HEK293 (cell line): ENCODE results near the gene GBGT1.

ENCODE experiments used
- CTCF ChIA-PET: fragments of 350-600 bp; formaldehyde crosslinking; extraction: SDS; loops from one replicate; lab custom pipeline; 2021; ENCODE audit warnings: antibody characterized with exemption; lab: Yijun Ruan, JAX
- POLR2A ChIA-PET: fragments of 300-600 bp; formaldehyde crosslinking; extraction: SDS; loops from one replicate; lab custom pipeline; 2020; ENCODE audit warnings: antibody characterized with exemption, inconsistent platforms; lab: Yijun Ruan, JAX
- H3K27ac ChIP-seq: fragments of 200-500 bp; sonication (Bioruptor generic); 2 replicates; pipeline ENCODE4 v1.5.1; 2014; ENCODE audit warnings: low read depth, low read length, control low read depth, inconsistent platforms; ENCODE audit errors: extremely low read depth
- H3K36me3 ChIP-seq, 2 experiments: fragments of 200-500 bp in 1 of 2; sonication (Bioruptor generic) in 1 of 2; 1 replicate in 1 of 2; 2 replicates in 1 of 2; pipeline ENCODE4 v1.5.1; 2014 to 2017; ENCODE audit warnings: inconsistent platforms in 2 of 2, low read length in 2 of 2; ENCODE audit not compliant: control insufficient read depth in 2 of 2, insufficient read depth in 1 of 2
- H3K4me1 ChIP-seq: fragments of 200-500 bp; sonication (Bioruptor generic); 2 replicates; pipeline ENCODE4 v1.5.1; 2014; ENCODE audit warnings: mild to moderate bottlenecking, low read length, inconsistent platforms; ENCODE audit not compliant: control insufficient read depth, insufficient read depth
- H3K4me3 ChIP-seq: 2 replicates; pipeline ENCODE4 v1.5.1; 2011; ENCODE audit warnings: low read depth, mild to moderate bottlenecking, control low read depth, low read length, moderate library complexity
- H3K9me3 ChIP-seq: fragments of 200-500 bp; sonication (Bioruptor generic); 2 replicates; pipeline ENCODE4 v1.5.1; 2014; ENCODE audit warnings: low read depth, low read length, inconsistent platforms; ENCODE audit not compliant: control insufficient read depth, insufficient read depth
- GLI4 ChIP-seq: fragments of 450-650 bp; formaldehyde crosslinking; IDR thresholded peaks from 2 replicates; pipeline ENCODE4 v1.5.1; 2016; ENCODE audit warnings: missing biosample characterization, missing genetic modification characterization
- PRDM1 ChIP-seq: fragments of 450-650 bp; formaldehyde crosslinking; IDR thresholded peaks from 2 replicates; pipeline ENCODE4; 2016; ENCODE audit warnings: missing biosample characterization, missing genetic modification characterization
- SETDB1 ChIP-seq: IDR thresholded peaks from one replicate; pipeline ENCODE4 v1.6.1; 2017; ENCODE audit warnings: mild to moderate bottlenecking, low read length, moderate library complexity, mixed read lengths; ENCODE audit not compliant: insufficient read length
- ZNF157 ChIP-seq: fragments of 450-650 bp; formaldehyde crosslinking; IDR thresholded peaks from 2 replicates; pipeline ENCODE4 v1.5.1; 2016; ENCODE audit warnings: missing biosample characterization, missing genetic modification characterization
- ZNF248 ChIP-seq: fragments of 450-650 bp; formaldehyde crosslinking; IDR thresholded peaks from 2 replicates; pipeline ENCODE4 v1.5.1; 2017; ENCODE audit warnings: missing biosample characterization, missing genetic modification characterization
- ZNF449 ChIP-seq: fragments of 450-650 bp; formaldehyde crosslinking; IDR thresholded peaks from 2 replicates; pipeline ENCODE4 v1.5.1; 2017; ENCODE audit warnings: missing biosample characterization, mild to moderate bottlenecking, missing genetic modification characterization, moderate library complexity
- ZNF600 ChIP-seq: fragments of 450-650 bp; formaldehyde crosslinking; IDR thresholded peaks from 2 replicates; pipeline ENCODE4 v1.5.1; 2016; ENCODE audit warnings: missing biosample characterization, missing genetic modification characterization
- ZNF677 ChIP-seq: fragments of 450-650 bp; IDR thresholded peaks from 2 replicates; pipeline ENCODE4 v1.5.0; 2018; ENCODE audit warnings: missing biosample characterization, mild to moderate bottlenecking, missing genetic modification characterization, moderate library complexity
- ZSCAN23 ChIP-seq: fragments of 450-650 bp; formaldehyde crosslinking; IDR thresholded peaks from 2 replicates; pipeline ENCODE4 v1.5.1; 2016; ENCODE audit warnings: missing biosample characterization, missing genetic modification characterization
- TF ChIP-seq, protein P1 (sequence below): fragments of 450-650 bp; formaldehyde crosslinking; IDR thresholded peaks from 2 replicates; pipeline ENCODE4 v1.5.0; 2017; ENCODE audit warnings: missing biosample characterization, missing genetic modification characterization, borderline replicate concordance
- TF ChIP-seq, protein P2 (sequence below): fragments of 450-650 bp; formaldehyde crosslinking; IDR thresholded peaks from 2 replicates; pipeline ENCODE4 v1.5.1; 2016; ENCODE audit warnings: missing biosample characterization, missing genetic modification characterization
- TF ChIP-seq, protein P3 (sequence below): fragments of 450-650 bp; formaldehyde crosslinking; IDR thresholded peaks from 2 replicates; pipeline ENCODE4 v1.5.1; 2016; ENCODE audit warnings: missing biosample characterization, missing genetic modification characterization
- TF ChIP-seq, protein P4 (sequence below): fragments of 450-650 bp; formaldehyde crosslinking; conservative IDR thresholded peaks from 2 replicates; pipeline ENCODE4 v1.5.1; 2016; ENCODE audit warnings: low read depth, missing biosample characterization, missing genetic modification characterization
- TF ChIP-seq, protein P5 (sequence below): fragments of 450-650 bp; formaldehyde crosslinking; IDR thresholded peaks from 2 replicates; pipeline ENCODE4 v1.5.1; 2017; ENCODE audit warnings: missing biosample characterization, missing genetic modification characterization
- TF ChIP-seq, protein P6 (sequence below): fragments of 450-650 bp; formaldehyde crosslinking; IDR thresholded peaks from 2 replicates; pipeline ENCODE4 v1.5.1; 2017; ENCODE audit warnings: missing biosample characterization, missing genetic modification characterization

The GBGT1 gene

DNA sequence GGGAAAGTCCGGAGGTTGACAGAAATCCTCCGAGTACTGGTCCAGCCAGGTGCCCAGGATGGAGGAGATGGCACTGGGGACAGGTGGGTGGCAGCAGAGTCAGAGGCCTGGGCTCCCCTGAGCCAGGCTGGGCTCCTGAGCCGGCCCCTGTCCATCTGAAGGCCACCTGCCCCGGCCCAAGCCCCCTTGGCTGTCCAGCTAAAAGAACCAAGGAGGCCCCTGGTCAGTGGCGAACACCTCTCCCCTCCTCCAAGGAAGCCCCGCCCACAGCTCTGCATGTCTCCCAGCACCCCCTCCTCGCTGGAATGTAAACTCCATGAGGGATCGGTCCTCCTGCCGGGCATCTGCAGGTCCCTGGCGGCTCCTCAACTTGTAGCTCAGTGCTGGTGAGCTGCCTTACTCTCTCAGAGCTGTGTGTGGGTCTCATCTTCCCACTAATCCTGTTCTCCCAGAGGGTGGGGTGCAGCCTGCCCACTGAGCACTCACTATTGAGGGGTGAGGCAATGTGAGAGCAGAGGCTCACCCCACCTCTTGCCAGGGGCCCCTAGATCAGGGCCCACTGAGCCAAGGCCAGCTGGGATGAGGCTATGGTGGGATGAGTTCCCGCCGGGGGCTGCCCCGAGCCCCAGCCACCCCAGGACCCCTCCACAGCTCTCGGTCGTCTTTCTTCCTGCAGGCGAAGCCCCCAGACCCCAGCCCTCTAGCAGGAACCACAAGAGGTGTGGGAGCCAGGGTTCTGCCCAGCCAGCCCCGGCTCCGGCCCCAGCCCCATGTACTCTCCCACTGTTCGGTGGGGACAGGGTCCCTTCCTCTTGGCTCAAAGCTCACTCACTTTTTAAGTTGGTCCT, 54.7 kb downstream of the GBGT1 start (continued):
- TF ChIP-seq, protein P1, sequence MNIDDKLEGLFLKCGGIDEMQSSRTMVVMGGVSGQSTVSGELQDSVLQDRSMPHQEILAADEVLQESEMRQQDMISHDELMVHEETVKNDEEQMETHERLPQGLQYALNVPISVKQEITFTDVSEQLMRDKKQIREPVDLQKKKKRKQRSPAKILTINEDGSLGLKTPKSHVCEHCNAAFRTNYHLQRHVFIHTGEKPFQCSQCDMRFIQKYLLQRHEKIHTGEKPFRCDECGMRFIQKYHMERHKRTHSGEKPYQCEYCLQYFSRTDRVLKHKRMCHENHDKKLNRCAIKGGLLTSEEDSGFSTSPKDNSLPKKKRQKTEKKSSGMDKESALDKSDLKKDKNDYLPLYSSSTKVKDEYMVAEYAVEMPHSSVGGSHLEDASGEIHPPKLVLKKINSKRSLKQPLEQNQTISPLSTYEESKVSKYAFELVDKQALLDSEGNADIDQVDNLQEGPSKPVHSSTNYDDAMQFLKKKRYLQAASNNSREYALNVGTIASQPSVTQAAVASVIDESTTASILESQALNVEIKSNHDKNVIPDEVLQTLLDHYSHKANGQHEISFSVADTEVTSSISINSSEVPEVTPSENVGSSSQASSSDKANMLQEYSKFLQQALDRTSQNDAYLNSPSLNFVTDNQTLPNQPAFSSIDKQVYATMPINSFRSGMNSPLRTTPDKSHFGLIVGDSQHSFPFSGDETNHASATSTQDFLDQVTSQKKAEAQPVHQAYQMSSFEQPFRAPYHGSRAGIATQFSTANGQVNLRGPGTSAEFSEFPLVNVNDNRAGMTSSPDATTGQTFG: no peak
- TF ChIP-seq PRDM1 (tag by site-specific recombination): no peak
- TF ChIP-seq, protein P2, sequence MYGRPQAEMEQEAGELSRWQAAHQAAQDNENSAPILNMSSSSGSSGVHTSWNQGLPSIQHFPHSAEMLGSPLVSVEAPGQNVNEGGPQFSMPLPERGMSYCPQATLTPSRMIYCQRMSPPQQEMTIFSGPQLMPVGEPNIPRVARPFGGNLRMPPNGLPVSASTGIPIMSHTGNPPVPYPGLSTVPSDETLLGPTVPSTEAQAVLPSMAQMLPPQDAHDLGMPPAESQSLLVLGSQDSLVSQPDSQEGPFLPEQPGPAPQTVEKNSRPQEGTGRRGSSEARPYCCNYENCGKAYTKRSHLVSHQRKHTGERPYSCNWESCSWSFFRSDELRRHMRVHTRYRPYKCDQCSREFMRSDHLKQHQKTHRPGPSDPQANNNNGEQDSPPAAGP (tag by site-specific recombination): no peak

DNA sequence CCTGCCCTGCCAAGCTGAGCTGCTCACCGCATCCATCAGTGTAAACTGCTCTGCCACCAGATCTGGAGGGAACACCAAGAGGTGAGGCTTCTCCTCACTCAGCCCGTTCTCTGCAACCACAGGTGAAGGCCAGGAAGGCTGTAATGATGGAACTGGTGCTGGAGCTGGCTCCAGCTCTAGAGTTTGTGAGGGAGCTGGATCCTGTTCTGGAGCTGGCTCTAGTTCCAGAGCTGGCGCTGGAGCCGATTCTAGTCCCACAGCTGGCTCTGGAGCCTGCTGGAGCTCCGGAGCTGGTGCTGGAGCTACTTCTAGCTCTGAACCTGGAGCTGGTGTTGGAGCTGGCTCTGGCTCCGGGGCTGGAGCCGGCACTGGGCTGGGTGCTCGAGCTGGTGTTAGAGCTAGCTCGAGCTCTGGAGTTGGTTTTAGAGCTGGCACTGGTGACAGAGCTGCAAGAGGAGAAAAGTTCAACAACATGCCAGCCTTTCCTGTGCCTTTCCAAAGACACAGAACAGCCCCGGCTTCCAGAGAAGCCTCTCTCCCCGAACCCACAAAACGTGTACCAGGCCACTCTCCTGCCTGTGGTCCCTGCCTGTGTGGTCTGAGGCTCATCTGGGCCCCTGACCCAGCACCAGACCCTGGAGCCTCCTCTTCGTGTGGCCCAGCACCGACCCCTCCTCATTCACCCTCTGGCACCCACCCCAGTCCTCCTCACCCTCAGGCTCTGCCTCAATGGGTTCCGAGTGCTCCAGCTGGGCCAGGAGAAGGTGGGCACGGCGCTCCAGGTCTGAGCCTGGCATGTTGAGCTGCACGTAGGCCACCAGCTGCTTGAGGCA, 55.5 kb downstream of the GBGT1 start:
- no peaks in the 10 kb centered on the region for H3K4me1 ChIP-seq
- CTCF ChIA-PET: interaction anchor here (0.6 to 22.4 kb wide), 3 partner anchors 26 to 210 kb away, joined by 3 to 342 read pairs (median 6); no protein-coding TSS in a partner anchor
- TF ChIP-seq ZNF449 (tag by site-specific recombination): no peak
- no peak for TF ChIP-seq GLI4 (tag by site-specific recombination)
- TF ChIP-seq, protein P3, sequence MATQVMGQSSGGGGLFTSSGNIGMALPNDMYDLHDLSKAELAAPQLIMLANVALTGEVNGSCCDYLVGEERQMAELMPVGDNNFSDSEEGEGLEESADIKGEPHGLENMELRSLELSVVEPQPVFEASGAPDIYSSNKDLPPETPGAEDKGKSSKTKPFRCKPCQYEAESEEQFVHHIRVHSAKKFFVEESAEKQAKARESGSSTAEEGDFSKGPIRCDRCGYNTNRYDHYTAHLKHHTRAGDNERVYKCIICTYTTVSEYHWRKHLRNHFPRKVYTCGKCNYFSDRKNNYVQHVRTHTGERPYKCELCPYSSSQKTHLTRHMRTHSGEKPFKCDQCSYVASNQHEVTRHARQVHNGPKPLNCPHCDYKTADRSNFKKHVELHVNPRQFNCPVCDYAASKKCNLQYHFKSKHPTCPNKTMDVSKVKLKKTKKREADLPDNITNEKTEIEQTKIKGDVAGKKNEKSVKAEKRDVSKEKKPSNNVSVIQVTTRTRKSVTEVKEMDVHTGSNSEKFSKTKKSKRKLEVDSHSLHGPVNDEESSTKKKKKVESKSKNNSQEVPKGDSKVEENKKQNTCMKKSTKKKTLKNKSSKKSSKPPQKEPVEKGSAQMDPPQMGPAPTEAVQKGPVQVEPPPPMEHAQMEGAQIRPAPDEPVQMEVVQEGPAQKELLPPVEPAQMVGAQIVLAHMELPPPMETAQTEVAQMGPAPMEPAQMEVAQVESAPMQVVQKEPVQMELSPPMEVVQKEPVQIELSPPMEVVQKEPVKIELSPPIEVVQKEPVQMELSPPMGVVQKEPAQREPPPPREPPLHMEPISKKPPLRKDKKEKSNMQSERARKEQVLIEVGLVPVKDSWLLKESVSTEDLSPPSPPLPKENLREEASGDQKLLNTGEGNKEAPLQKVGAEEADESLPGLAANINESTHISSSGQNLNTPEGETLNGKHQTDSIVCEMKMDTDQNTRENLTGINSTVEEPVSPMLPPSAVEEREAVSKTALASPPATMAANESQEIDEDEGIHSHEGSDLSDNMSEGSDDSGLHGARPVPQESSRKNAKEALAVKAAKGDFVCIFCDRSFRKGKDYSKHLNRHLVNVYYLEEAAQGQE: no peak
- no peak for TF ChIP-seq SETDB1
- no peak for TF ChIP-seq ZNF157 (tag by site-specific recombination)
- TF ChIP-seq, protein P4, sequence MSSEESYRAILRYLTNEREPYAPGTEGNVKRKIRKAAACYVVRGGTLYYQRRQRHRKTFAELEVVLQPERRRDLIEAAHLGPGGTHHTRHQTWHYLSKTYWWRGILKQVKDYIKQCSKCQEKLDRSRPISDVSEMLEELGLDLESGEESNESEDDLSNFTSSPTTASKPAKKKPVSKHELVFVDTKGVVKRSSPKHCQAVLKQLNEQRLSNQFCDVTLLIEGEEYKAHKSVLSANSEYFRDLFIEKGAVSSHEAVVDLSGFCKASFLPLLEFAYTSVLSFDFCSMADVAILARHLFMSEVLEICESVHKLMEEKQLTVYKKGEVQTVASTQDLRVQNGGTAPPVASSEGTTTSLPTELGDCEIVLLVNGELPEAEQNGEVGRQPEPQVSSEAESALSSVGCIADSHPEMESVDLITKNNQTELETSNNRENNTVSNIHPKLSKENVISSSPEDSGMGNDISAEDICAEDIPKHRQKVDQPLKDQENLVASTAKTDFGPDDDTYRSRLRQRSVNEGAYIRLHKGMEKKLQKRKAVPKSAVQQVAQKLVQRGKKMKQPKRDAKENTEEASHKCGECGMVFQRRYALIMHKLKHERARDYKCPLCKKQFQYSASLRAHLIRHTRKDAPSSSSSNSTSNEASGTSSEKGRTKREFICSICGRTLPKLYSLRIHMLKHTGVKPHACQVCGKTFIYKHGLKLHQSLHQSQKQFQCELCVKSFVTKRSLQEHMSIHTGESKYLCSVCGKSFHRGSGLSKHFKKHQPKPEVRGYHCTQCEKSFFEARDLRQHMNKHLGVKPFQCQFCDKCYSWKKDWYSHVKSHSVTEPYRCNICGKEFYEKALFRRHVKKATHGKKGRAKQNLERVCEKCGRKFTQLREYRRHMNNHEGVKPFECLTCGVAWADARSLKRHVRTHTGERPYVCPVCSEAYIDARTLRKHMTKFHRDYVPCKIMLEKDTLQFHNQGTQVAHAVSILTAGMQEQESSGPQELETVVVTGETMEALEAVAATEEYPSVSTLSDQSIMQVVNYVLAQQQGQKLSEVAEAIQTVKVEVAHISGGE: no peak
- no peak for TF ChIP-seq ZNF677 (tag by site-specific recombination)
- TF ChIP-seq ZNF600: peak; percentile 72; the same call in 1 of the 2 replicates
- TF ChIP-seq, protein P5, sequence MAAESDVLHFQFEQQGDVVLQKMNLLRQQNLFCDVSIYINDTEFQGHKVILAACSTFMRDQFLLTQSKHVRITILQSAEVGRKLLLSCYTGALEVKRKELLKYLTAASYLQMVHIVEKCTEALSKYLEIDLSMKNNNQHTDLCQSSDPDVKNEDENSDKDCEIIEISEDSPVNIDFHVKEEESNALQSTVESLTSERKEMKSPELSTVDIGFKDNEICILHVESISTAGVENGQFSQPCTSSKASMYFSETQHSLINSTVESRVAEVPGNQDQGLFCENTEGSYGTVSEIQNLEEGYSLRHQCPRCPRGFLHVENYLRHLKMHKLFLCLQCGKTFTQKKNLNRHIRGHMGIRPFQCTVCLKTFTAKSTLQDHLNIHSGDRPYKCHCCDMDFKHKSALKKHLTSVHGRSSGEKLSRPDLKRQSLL: peak; percentile 100
- no peak for TF ChIP-seq ZSCAN23 (tag by site-specific recombination)
- TF ChIP-seq, protein P6, sequence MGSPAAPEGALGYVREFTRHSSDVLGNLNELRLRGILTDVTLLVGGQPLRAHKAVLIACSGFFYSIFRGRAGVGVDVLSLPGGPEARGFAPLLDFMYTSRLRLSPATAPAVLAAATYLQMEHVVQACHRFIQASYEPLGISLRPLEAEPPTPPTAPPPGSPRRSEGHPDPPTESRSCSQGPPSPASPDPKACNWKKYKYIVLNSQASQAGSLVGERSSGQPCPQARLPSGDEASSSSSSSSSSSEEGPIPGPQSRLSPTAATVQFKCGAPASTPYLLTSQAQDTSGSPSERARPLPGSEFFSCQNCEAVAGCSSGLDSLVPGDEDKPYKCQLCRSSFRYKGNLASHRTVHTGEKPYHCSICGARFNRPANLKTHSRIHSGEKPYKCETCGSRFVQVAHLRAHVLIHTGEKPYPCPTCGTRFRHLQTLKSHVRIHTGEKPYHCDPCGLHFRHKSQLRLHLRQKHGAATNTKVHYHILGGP (tag by site-specific recombination): no peak
- no peak for TF ChIP-seq ZNF248 (tag by site-specific recombination)
- POLR2A ChIA-PET: interaction anchor here (1.0 to 2.9 kb wide), 4 partner anchors 10 to 77 kb away, joined by 4 to 11 read pairs (median 8); partner anchors contain the start of genes GTF3C5 and RALGDS
- H3K9me3 ChIP-seq: no peaks in the 10 kb centered on the region
- H3K4me3 ChIP-seq: no peak overlapping the region
- no peak overlapping the region for H3K27ac ChIP-seq
- H3K36me3 ChIP-seq: peaks cover 0 to 90% of the 10 kb centered on the region in 2 experiments; a peak in 2 of 3 replicates
